Endothelial cell of umbilical vein (primary cell): ENCODE data around the gene ADAP1. TPM values are rescaled to one million over a fixed set of nuclear protein-coding genes. Genes with fewer than 3 reads are reported as not detected.

Source experiments
- BruUV-seq: library from RNA; stranded (reverse); fragments of 400-500 nt; replicated peaks from 2 replicates; lab custom pipeline; 2021; lab: Mats Ljungman, UMichigan
- CTCF ChIA-PET: fragments of 300-600, 350-600 bp; sonication (Branson Sonifier 250); formaldehyde crosslinking; loops from one replicate; lab custom pipeline; 2021; ENCODE audit warnings: antibody characterized with exemption, inconsistent platforms; lab: Charles Lee
- POLR2A ChIA-PET: fragments of 300-600, 350-600 bp; sonication (Branson Sonifier 250); formaldehyde crosslinking; loops from one replicate; lab custom pipeline; 2021; ENCODE audit warnings: antibody characterized with exemption, inconsistent platforms; lab: Charles Lee
- DNase-seq: peaks from one replicate; pipeline ENCODE4 v3.0.0-alpha.2; 2011; ENCODE audit warnings: low read depth, low spot score
- FAIRE-seq: peaks from 2 replicates; lab custom pipeline; 2011; peaks lifted over from hg19 to GRCh38; lab: Jason Lieb, UNC
- H2AFZ ChIP-seq: 2 replicates; pipeline ENCODE4 v1.6.0; 2012; ENCODE audit warnings: low read depth, low read length, control low read depth, inconsistent platforms
- H3K27ac ChIP-seq: 2 replicates; pipeline ENCODE4 v1.5.1; 2011; ENCODE audit warnings: low read depth, mild to moderate bottlenecking, control low read depth, low read length, moderate library complexity; ENCODE audit not compliant: insufficient read depth
- H3K27me3 ChIP-seq, 2 experiments: 2 replicates each; pipeline versions ENCODE4 v1.6.0 to v1.6.1; 2011; ENCODE audit warnings: low read length in 2 of 2, mixed read lengths in 1 of 2; ENCODE audit not compliant: control insufficient read depth in 2 of 2, insufficient read depth in 2 of 2
- H3K36me3 ChIP-seq, 2 experiments: 2 replicates in 1 of 2; 3 replicates in 1 of 2; pipeline ENCODE4 v1.5.1; 2011; ENCODE audit warnings: low read length in 2 of 2, mild to moderate bottlenecking in 1 of 2, moderate library complexity in 1 of 2; ENCODE audit not compliant: control insufficient read depth in 2 of 2, insufficient read depth in 2 of 2; ENCODE audit errors: extremely low read depth in 1 of 2
- H3K4me1 ChIP-seq: 3 replicates; pipeline ENCODE4 v1.5.1; 2011; ENCODE audit warnings: mild to moderate bottlenecking, low read length; ENCODE audit not compliant: control insufficient read depth, insufficient read depth; ENCODE audit errors: extremely low read depth
- H3K4me2 ChIP-seq: 2 replicates; pipeline ENCODE4 v1.6.1; 2011; ENCODE audit warnings: low read length, control low read depth, mixed read lengths; ENCODE audit not compliant: insufficient read depth
- H3K4me3 ChIP-seq, 3 experiments: fragments of 200-600 bp in 1 of 3; sonication (generic), shearing (Covaris generic) in 1 of 3; replicated peaks in 1 of 3; 2 replicates each; pipeline ENCODE4 v1.5.1; 2011 to 2016; ENCODE audit warnings: control low read depth in 3 of 3, low read length in 3 of 3, mild to moderate bottlenecking in 2 of 3, inconsistent platforms in 1 of 3, low read depth in 1 of 3, moderate library complexity in 1 of 3; ENCODE audit not compliant: insufficient read depth in 1 of 3
- H3K79me2 ChIP-seq: 2 replicates; pipeline ENCODE4 v1.6.0; 2012; ENCODE audit warnings: low read length, inconsistent platforms; ENCODE audit not compliant: control insufficient read depth, insufficient read depth
- H3K9ac ChIP-seq: replicated peaks from 2 replicates; pipeline ENCODE3; 2011; ENCODE audit warnings: low read length, control low read depth; ENCODE audit not compliant: insufficient read depth; ENCODE audit errors: extremely low read depth
- H3K9me1 ChIP-seq: replicated peaks from 3 replicates; pipeline ENCODE4 v1.6.0; 2011; ENCODE audit warnings: mild to moderate bottlenecking, low read length; ENCODE audit not compliant: control insufficient read depth, insufficient read depth; ENCODE audit errors: extremely low read depth
- H3K9me3 ChIP-seq: replicated peaks from 2 replicates; pipeline ENCODE4 v1.5.1; 2012; ENCODE audit warnings: low read length, inconsistent platforms; ENCODE audit not compliant: control insufficient read depth, insufficient read depth
- H4K20me1 ChIP-seq: replicated peaks from 2 replicates; pipeline ENCODE3; 2011; ENCODE audit warnings: mild to moderate bottlenecking, low read length; ENCODE audit not compliant: control insufficient read depth, insufficient read depth; ENCODE audit errors: extremely low read depth
- EZH2 ChIP-seq: IDR thresholded peaks from 2 replicates; pipeline ENCODE4 v1.6.1; 2012; ENCODE audit warnings: borderline replicate concordance, low read depth, mild to moderate bottlenecking, moderate library complexity, low read length, inconsistent platforms; ENCODE audit not compliant: severe bottlenecking
- FOS ChIP-seq: IDR thresholded peaks from 2 replicates; pipeline ENCODE4 v1.6.1; 2011; ENCODE audit warnings: mild to moderate bottlenecking, low read length, moderate library complexity, borderline replicate concordance; ENCODE audit not compliant: insufficient read depth
- GATA2 ChIP-seq: IDR thresholded peaks from 2 replicates; pipeline ENCODE4 v1.7.0; 2011; ENCODE audit warnings: low read depth, mild to moderate bottlenecking, moderate library complexity, mixed read lengths, low read length; ENCODE audit not compliant: insufficient read length, insufficient read depth
- JUN ChIP-seq: IDR thresholded peaks from 2 replicates; pipeline ENCODE4 v1.6.1; 2011; ENCODE audit warnings: borderline replicate concordance, low read depth; ENCODE audit not compliant: insufficient read length, insufficient read depth
- MYC ChIP-seq: IDR thresholded peaks from one replicate; pipeline ENCODE4 v1.6.1; 2011; ENCODE audit warnings: mild to moderate bottlenecking, low read depth, low read length
- POLR2A ChIP-seq: IDR thresholded peaks from 2 replicates; pipeline ENCODE4 v1.6.1; 2012; ENCODE audit warnings: low read depth, mild to moderate bottlenecking, control low read depth, low read length
- POLR2AphosphoS5 ChIP-seq: IDR thresholded peaks from 2 replicates; pipeline ENCODE4 v1.6.1; 2012; ENCODE audit warnings: low read depth, mild to moderate bottlenecking, control low read depth, low read length, moderate library complexity; ENCODE audit not compliant: insufficient read depth
- dilution Hi-C: fragments of 300-500 bp; cut with MboI; formaldehyde crosslinking; loops from one replicate; pipeline ENCODE4 v1.15.0; 2019; ENCODE audit warnings: low sequenced_read_pairs; ENCODE audit not compliant: extremely low pct_ligation_motif_present
- intact Hi-C: fragments of 100-400 bp; cut with micrococcal nuclease; formaldehyde crosslinking; loops from one replicate; pipeline ENCODE4 v1.10.0; 2022
- polyA plus RNA-seq, 4 experiments: library from polyadenylated mRNA; depleted of rRNA in 3 of 4; stranded (reverse) in 3 of 4; unstranded in 1 of 4; fragments of >200 nt; gene quantifications; 2 replicates each; pipeline versions ENCODE4 v1.2.1 to v1.2.3, GENCODE V29; 2011 to 2012; ENCODE audit warnings: missing spikeins in 1 of 4
- total RNA-seq: library from RNA; stranded (reverse); gene quantifications from 2 replicates; pipeline ENCODE4 v1.2.3, GENCODE V29; 2021
- TF ChIP-seq, protein P1 (sequence below): IDR thresholded peaks from 2 replicates; pipeline ENCODE4 v1.6.1; 2011; ENCODE audit not compliant: insufficient read depth, insufficient read length
- TF ChIP-seq, protein P2 (sequence below), 2 donors: IDR thresholded peaks; 1 replicate in 1 of 2; 2 replicates in 1 of 2; pipeline ENCODE4 v1.5.1; 2011; ENCODE audit warnings: low read length in 2 of 2, mild to moderate bottlenecking in 2 of 2, moderate library complexity in 2 of 2, control low read depth in 1 of 2, inconsistent platforms in 1 of 2, low read depth in 1 of 2; ENCODE audit not compliant: insufficient read depth in 1 of 2; ENCODE audit errors: extremely low read depth in 1 of 2

The ADAP1 gene
- total and polyA plus RNA-seq, 2 donors (not counting 3 experiments of a cell fraction or from before 2014, with no cell fraction given), result 0.49 to 0.58 TPM

DNA sequence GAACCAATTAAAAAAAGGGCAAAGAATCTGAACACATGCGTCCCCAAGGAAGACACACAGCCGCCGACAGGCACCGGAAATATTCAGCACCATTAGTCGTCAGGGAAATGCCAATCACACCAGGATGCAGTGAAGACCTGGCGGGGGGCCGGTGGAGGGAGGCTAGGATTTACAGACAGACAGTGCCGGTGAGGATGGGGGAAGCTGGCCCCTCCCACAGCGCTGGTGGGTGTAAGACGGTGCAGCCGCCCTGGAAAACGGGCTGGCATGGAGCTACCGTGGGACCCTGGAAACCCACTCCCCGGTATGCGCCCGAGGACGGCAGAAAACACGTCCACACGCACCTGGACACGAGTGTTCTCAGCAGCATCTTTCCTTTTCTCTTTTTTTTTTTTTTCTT lies 4.8 kb upstream of the ADAP1 start:
- POLR2A ChIA-PET, result no interaction called here
- intact Hi-C loops (no loop called here), dilution Hi-C loops (no loop called here)
- H3K27ac ChIP-seq, result no peak overlapping the region
- CTCF ChIA-PET, result interaction anchor here (1.1 to 1.2 kb wide), 2 partner anchors 16 to 127 kb away, joined by 3 to 5 read pairs; partner anchors contain the start of genes COX19 and SUN1
- peaks cover 0 to 2% of the 10 kb centered on the region in 2 experiments for H3K27me3 ChIP-seq
- DNase-seq (no peak), FAIRE-seq (no peak)
- no peaks in the 10 kb centered on the region for H3K9me1 ChIP-seq
- H3K9me3 ChIP-seq, result no peaks in the 10 kb centered on the region
- no TSS peak for BruUV-seq
- H2AFZ ChIP-seq, result no peak overlapping the region
- no peak overlapping the region for H3K4me3 ChIP-seq
- no peaks in the 10 kb centered on the region for H3K79me2 ChIP-seq
- H3K36me3 ChIP-seq, result no peaks in the 10 kb centered on the region
- TF ChIP-seq GATA2 (no peak), POLR2A (no peak), POLR2AphosphoS5 (no peak), EZH2 (no peak), FOS (no peak), JUN (no peak), MYC (no peak)
- TF ChIP-seq, protein P1, sequence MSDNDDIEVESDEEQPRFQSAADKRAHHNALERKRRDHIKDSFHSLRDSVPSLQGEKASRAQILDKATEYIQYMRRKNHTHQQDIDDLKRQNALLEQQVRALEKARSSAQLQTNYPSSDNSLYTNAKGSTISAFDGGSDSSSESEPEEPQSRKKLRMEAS, result no peak
- TF ChIP-seq, protein P2, sequence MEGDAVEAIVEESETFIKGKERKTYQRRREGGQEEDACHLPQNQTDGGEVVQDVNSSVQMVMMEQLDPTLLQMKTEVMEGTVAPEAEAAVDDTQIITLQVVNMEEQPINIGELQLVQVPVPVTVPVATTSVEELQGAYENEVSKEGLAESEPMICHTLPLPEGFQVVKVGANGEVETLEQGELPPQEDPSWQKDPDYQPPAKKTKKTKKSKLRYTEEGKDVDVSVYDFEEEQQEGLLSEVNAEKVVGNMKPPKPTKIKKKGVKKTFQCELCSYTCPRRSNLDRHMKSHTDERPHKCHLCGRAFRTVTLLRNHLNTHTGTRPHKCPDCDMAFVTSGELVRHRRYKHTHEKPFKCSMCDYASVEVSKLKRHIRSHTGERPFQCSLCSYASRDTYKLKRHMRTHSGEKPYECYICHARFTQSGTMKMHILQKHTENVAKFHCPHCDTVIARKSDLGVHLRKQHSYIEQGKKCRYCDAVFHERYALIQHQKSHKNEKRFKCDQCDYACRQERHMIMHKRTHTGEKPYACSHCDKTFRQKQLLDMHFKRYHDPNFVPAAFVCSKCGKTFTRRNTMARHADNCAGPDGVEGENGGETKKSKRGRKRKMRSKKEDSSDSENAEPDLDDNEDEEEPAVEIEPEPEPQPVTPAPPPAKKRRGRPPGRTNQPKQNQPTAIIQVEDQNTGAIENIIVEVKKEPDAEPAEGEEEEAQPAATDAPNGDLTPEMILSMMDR (IDR thresholded peaks at IDR 0.05; ENCODE audit: extremely low read depth in 1 of 2, insufficient read depth in 1 of 2, low read depth in 1 of 2, low read length in 2 of 2), result no peak
- H4K20me1 ChIP-seq, result no peaks in the 10 kb centered on the region
- H3K9ac ChIP-seq, result no peak overlapping the region
- no peak overlapping the region for H3K4me2 ChIP-seq
- H3K4me1 ChIP-seq, result no peaks in the 10 kb centered on the region
